Posterior vena cava (tissue), 2 donors: ENCODE data around the gene TBC1D3H. TPM values are rescaled to one million over a fixed set of nuclear protein-coding genes. Genes with fewer than 3 reads are reported as not detected.
"Not testable (repeated sequence)": the region's sequence is repeated elsewhere in the genome, so short reads cannot be mapped to it uniquely, and the experiment has no call there.

Experiments
- DNase-seq: peaks from one replicate; pipeline ENCODE4 v3.0.0-alpha.2; 2020; ENCODE audit warnings: low spot score
- intact Hi-C, 2 donors: fragments of 100-400 bp; cut with DNase I; formaldehyde crosslinking; loops; one replicate each; pipeline versions ENCODE4 v1.14.1 to v1.14.2; 2022 to 2023
- long read RNA-seq, 2 donors: library from polyadenylated mRNA; unstranded; transcript quantifications; one replicate each; pipeline ENCODE4 v2.0.0, GENCODE V29; 2020 to 2021
- total RNA-seq, 2 donors: library from RNA; stranded (reverse); fragmentation: NEBNext Ultra II Directional; extraction: Animal tissue kit (Norgen Biotek cat#: 25700); gene quantifications; one replicate each; pipeline ENCODE4 v1.2.1, GENCODE V29; 2021
- donor health status: DM: yes; HTN: yes; CAD: no.
- donor health status: DM: yes; HTN: yes; CAD: no.

Gene TBC1D3H
- not detected for total RNA-seq
- long read RNA-seq, donor 1, result 0 reads
- long read RNA-seq, donor 2, result 0 reads

DNA sequence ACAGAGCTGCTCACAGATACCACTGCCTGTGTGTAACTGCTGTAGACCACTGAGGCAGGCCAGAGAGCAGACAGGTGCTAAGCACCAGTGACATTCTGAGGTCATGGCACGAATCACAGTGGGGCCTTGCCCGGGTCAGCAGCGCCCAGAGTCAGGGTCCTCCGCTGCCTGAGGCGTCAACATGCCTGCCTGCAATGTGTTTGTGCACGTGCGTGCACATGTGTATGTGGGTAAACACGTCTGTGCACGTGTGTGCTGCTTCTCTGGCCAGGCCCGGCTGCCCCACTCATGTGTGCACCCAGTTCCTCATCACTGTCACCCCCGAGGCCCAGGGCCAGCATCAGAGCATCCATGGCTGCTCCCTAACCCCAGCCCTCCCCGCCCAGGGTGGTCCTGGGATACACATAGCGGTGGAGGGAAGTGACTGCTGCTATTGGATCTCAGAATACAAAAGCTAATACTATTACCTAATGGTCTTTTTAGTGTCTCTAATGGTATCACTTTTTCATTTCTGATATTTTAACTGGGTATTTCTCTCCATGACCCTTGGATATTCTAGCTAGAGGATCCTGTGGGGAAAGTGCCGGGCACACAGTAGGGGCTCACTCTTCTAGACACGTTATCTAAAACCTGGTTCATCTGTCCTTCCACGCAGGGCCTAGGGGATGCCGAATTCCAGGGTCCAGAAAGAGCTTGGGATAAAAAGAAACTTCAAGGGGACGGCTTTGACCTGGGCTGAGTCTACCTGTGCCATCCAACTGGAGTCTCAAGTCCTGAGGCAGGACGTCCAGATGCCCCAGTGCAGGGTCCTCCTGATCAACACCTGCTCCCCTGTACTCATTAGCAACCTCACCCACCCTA lies at the start of gene TBC1D3H:
TBC1D3H (minus strand) TSS at position 51 of the 861 bp plus-strand sequence. CDS start 1,540 bp downstream, outside the sequence.
- peak; percentile 62 for DNase-seq

DNA sequence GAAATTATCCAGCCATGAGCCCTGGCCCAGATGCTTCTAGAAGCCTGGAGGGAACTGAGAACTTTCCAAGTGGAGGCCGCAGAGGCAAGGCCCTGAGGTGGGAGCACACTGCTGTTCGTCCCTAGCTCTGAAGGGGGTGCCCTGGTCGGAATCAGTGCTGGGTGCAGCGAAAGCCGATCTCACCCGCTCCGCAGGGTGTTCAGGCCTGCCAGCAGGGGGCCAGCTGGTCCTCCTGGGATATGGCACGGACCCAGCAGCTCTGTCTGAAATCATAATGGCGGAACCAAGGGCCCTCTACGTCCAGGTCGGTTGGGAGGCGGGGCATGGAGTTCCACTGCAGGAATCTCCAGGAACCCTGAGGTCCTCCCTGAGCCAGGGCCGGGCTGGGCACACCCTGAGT lies 40.7 kb upstream of the TBC1D3H start:
- DNase-seq, intact Hi-C loops: not testable (repeated sequence)

More for the DNA sequence above, at the start of gene TBC1D3H:
- intact Hi-C loops, result not testable (repeated sequence)

DNA sequence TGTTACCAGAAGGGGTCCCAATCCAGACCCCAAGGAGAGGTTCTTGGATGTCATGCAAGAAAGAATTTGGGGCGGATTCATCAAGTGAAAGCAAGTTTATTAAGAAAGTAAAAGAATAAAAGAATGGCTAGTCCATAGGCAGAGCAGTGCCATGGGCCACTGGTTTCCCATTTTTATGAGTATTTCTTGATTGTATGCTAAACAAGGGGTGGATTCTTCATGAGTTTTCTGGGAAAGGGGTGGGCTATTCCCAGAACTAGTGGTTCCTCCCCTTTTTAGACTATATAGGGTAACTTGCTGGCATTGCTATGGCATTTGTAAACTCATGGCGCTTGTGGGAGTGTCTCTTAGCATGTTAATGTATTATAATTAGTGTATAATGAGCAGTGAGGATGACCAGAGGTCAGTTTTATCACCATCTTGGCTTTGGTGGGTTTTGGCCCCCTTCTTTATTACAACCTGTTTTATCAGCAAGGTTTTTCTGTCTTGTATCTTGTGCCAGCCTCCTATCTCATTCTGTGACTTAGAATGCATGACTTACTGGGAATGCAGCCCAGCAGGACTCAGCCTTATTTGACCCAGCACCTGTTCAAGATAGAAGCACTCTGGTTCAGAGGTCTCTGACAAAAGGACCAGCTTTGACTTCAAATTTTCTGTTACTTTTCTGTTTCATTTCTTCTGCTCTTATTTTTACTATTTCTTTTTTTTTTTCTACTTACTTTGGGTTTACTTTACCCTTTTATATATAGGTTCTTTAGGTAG lies 27.1 kb upstream of the TBC1D3H start:
- DNase-seq, intact Hi-C loops: not testable (repeated sequence)

DNA sequence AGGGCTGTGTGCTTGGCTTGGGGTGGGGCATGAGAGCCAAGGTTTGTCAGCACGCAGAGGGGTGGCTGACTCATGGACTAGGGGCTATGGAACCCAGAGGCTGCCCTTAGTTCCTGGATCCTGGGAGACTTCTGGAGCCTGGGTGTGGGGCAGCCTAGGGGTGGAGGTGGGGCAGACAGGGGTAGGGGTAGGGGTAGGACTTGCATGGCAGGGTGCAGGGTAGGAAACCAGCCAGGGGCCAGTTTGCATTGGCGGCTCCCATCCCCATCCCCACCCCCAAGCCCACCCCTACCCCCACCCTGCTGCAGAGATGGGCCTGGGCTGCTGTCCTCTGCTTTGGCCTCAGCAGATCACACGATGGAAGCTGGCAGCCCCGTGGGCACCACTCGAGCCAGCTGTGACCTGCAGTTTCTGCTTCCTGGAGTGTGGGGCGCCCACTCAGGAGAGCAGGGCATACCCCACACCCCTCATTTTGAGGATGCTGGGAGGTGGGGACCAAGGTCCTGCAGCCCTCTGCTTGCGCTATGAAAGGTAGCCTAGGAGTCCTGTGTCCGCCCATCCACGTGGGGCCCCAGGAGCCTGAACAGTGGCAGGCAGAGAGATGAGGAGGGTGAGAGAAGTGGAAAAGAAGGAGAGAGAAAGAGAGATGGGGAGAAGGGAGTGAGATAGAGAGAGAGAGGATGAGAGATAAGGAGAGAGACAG lies 2.9 kb upstream of the TBC1D3H start:
- intact Hi-C loops, result not testable (repeated sequence)
- DNase-seq, result peak; percentile 3

DNA sequence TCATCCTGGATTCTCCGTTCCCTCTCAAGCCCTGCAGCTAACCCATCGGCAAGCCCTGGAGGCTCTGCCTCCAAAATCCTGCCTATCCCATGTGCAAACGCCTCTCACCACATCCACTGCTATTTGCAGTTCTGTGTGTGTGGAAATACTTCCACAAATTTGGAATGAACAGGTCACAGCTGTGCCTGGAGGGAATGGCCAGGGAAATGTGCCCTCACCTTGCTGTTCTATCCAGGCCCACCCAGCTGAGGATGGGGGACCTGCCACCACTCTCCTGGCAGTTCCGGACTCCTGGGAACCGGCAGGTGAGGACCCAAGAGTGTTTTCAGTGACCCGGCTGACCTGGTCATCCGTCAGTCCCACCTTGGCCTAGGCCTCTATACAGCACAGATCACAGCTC lies 12.3 kb downstream of the TBC1D3H start:
- DNase-seq, intact Hi-C loops: not testable (repeated sequence)

DNA sequence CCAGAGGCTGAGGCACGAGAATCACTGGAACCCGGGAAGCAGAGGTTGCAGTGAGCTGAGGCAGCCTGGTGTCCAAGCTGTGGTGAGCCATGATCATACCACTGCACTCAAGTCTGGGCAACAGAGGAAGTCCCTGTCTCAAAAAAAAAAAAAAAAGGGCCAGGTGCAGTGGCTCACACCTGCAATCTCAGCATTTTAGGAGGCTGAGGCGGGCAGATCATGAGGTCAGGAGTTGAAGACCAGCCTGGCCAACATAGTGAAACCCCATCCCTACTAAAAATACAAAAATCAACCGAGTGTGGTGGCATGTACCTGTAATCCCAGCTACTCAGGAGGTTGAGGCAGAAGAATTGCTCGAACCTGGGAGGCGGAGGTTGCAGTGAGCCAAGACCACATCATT lies 25.7 kb downstream of the TBC1D3H start:
- DNase-seq, intact Hi-C loops: not testable (repeated sequence)

Other genes starting within 250 kb of the TBC1D3H start
- gene TBC1D3B, start 211.8 kb downstream of the TBC1D3H start, total RNA-seq, result 1 to 10 TPM; 2.9 to 3.8 TPM
- not detected for gene CCL3L1, start 191.7 kb downstream of the TBC1D3H start, total RNA-seq
- gene CCL4L2, start 177.4 kb downstream of the TBC1D3H start, total RNA-seq, result not detected
- not detected for gene TBC1D3I, start 123.9 kb downstream of the TBC1D3H start, total RNA-seq
- gene TBC1D3G, start 64.6 kb downstream of the TBC1D3H start, total RNA-seq, result not detected
- 10 to 100 TPM; 20.7 to 20.9 TPM for gene ZNHIT3, start 98.2 kb upstream of the TBC1D3H start, total RNA-seq
- 10 to 100 TPM; 32.7 to 36.4 TPM for gene MYO19, start 146.4 kb upstream of the TBC1D3H start, total RNA-seq
- 1 to 10 TPM; 6.0 to 6.3 TPM for gene PIGW, start 146.6 kb upstream of the TBC1D3H start, total RNA-seq
- gene GGNBP2, start 156.5 kb upstream of the TBC1D3H start, total RNA-seq, result 10 to 100 TPM; 64.0 to 65.5 TPM
- 1 to 10 TPM; 3.5 to 5.4 TPM for gene DHRS11, start 203.4 kb upstream of the TBC1D3H start, total RNA-seq
- gene MRM1, start 213.1 kb upstream of the TBC1D3H start, total RNA-seq, result 1 to 10 TPM; 2.9 to 3.8 TPM